Stimulated activated CD4-positive, alpha-beta T cell treated with anti-CD3 and anti-CD28 coated beads, TNF-alpha, amount 100 ng/mL, for 24 hours (primary cell): ENCODE results near the gene HPSE2.

Source experiments
- DNase-seq, 3 experiments: peaks; one replicate each; pipeline ENCODE4 v3.0.0-alpha.2; 2020; ENCODE audit warnings: low read depth in 3 of 3

The HPSE2 gene

DNA sequence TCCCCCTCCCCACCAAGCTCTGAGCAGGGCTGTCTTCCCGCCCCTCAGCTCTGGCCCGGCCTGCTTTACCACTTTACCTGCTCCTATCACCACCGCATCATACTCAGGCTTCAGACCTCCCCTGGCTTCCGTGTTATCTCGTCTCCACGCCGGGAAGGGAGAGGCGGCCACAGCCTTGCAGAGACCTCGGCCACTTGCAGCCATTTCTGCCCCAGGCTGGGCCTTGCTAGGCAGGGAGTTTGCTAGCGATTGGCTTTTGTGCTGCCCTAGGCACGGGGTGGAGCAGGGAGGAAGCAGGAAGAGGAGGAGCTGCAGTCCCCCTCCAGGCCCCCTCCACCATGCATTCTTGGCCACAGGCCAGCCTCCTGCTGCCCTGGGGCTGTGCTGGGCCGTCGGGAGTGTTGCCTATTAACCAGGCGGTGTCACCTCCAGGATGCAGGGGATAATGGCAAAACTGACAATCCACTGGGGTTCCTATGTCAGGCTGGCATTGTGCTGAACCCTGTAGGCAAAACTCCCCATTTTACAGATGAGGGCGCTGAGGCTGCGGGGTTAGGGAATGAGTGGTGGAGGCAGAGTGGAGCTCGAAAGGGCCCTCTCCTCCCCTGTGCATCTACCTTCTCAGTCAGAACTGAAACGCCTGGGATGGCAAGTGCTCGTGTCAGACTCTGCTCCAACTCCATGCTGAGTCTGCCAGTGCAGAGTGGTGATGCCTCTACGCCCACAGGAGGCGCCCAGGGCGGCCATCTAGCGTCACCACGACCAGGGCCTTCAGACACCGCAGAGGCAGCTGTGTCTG, 820.5 kb downstream of the HPSE2 start, which contains the start of gene PYROXD2:
Gene PYROXD2 (minus strand): TSS at position 251 of the 799 bp plus-strand sequence. CDS start 47 bp downstream, at position 204.
- DNase-seq = peak; percentile 1 to 32 (median 9)

DNA sequence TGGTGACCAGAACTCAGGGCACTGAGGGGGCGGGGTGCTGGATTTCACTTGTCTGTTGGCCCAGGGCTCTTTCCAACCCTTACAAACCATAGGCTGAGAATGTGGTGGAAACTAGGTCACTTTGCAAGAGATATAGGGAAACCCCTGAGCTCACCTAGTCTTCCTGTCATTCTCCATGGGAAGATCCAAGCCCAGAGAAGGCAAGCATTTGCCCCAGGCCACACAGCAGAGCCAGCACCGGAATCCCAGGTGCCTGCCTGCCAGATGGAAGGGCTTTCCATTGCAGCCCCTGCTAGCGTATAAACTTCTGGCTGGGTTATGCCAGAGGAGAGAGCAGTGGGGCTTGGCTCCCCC, 821.1 kb downstream of the HPSE2 start:
- no peak for DNase-seq

DNA sequence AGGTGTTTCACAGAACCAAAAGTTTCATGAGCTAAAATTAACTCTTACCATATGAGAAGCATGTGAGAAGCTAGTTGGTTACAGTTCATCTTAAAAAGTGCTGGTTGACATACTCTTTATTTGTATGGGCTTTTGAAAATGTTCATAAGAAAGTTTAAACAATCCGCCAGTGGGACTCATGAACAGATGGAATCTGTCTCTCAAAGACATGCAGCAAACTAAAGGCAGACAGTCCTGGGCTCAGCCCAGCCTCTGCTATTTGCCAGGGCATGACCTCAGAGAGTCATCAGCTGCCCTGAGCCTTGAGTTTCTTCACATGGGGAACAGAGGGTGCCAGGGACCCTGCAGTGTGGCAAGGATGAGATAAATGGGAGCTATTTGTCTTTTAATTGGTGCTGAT, 823.9 kb downstream of the HPSE2 start:
- DNase-seq = no peak

DNA sequence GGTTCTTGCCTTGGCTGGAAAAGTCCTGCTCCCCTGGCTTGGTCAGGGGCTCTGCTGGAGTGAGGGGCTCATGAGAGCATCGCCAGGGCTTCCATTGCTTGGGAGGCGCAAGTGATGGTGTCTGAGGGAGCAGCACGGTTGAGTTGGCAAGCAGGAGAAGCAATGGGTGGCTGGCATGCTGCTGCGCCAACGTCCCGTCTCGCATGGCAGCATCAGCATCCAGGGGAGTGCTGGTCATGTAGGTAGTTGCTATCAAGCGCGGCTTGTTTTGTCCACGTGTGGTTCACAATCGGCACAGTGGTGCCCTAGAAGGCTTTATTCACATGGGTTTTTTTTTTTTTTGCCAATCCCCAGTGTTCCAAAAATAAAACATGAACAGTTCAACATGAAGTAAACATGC, 824.5 kb downstream of the HPSE2 start:
- DNase-seq = no peak

DNA sequence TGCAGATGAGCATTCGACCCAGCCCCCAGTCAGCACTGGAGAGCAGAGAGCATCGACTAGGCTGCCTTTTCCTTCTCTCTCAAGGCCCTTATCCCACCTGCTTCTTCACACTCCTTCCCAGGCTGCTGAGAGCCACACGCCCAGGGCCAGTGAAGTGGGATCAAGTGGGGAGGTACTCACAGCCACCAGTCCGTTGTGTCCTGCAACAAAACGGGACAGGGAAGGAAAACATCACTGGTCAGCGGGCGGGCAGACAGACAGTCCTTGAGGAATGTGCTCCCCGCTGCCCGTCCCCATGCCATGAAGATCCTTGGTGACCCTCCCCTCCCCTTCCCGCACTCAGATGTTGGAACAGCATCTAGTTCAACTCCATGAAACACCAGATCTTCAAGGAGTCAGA, 824.9 kb downstream of the HPSE2 start:
- DNase-seq = no peak

DNA sequence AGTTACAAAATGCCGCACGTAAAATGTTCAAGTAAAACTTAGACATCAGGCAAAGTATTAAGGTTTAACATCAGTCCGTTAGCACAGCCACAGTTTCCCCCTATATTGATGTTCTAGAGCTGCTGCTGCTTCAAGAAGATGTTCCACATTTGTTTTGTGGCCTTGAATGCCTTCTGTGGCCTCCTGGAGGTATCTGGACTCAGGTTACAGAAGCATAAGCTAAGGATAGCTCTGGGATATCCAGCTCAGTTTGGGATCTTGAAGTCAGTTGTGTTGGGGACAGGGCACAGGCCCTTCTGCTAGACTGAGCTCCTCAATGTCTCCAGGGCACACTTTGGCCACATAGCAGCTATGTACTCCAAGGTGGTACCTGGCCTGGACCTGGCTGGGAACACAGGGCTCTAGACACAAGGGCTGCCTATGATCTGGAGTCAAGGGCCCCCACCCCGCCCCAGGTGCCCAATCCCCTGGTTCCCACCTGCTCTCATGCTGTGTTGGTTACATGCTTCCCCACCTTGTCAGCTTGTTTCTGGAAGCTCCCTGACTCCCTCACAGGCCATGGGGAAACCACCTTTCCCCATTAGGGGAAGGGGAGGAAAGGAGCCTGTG, 825.4 kb downstream of the HPSE2 start:
- no peak for DNase-seq

DNA sequence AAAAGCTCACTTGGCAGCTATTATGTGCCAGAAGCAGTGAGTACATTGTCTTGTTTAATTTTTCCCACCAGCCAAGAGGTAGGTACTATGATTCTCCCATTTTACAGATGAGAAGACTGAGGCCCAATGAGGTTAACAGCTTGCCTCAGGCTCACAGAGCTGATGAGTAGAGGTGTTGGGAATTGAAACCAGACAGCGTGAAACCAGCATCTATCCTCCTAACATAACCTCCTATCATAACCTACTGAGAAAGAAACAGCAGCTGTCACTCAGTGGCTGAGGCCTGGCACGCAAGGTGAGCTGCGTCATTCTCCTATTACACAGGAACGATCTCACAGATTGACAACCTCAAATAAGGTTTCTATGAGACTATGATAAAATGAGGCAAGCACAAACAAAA, 826.9 kb downstream of the HPSE2 start:
- no peak for DNase-seq

DNA sequence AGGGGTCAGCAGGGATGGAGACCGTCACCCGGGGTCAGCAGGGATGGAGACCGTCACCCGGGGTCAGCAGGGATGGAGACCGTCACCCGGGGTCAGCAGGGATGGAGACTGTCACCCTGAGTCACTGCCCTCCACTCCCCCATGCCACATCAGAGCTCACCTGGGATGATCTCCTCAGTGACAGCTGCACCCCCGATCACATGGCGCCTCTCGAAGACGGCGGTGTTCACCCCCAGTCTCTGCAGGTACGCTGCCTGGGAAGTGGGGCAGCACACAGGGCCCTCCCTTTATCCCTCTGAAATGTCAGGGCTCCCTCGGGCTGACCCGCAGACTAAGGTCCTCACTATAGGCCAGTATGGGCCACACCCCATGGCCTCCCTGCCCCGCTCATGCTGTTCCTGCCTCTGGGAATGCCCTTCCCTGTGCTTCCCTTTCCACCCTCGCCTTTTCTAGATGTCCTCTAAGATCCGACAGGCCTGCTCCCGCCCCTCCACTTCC, 827.9 kb downstream of the HPSE2 start:
- DNase-seq = no peak
